ENCODE data around the gene MS4A6E.
A peak's percentile ranks its signal among the peaks of the same experiment; 100 is the strongest.
"Not testable (repeated sequence)": the region's sequence is repeated elsewhere in the genome, so short reads cannot be mapped to it uniquely, and the experiment has no call there.

Gene MS4A6E

DNA sequence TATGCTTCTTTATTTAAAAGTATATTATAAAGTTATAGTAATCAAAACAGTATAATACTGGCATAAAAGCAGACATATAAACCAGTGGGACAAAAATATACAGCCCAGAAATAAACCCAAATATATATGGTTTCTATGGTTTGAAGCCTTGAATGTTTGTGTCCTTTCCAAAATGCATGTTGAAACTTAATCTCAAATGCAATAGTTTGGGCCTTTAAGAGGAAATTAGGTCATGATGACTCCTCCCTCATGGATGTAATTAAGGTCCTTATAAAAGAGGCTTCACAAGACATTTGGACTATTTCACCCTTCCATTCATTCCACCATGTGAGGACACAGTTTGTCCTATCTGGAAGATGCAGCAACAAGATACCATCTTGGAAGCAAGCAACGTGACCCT lies at the start of gene MS4A6E:
MS4A6E (plus strand) TSS at position 301 of the 400 bp plus-strand sequence. CDS start 7,641 bp downstream, outside the sequence.
- DNase-seq: no peak

GRCh38 chr11:60280412-60280811 lies 46.6 kb upstream of the MS4A6E start, which contains the start of gene MS4A4A:
Gene MS4A4A (plus strand): TSS chr11:60280666. CDS start chr11:60280676, 10 bp downstream.
- DNase-seq: no peak

DNA sequence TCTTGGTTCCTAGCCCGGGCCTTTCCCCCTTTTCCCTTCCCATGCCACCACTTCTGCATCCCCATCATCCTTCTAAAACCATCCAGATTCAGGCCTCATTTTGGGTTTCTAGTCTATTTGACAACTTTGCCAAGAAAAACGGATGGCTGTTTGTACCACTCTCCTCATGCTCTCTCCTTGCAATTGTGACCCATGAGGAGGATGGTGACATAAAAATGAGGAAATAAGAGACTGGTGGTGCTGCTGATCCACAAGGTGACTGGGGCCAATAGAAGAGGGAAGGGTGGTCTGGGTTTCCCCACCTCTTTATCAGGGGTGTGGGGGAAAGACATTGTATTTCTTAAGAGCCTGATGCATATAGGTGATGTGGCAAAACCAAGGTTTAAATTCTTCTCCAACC lies 45.6 kb upstream of the MS4A6E start:
- DNase-seq: no peak

DNA sequence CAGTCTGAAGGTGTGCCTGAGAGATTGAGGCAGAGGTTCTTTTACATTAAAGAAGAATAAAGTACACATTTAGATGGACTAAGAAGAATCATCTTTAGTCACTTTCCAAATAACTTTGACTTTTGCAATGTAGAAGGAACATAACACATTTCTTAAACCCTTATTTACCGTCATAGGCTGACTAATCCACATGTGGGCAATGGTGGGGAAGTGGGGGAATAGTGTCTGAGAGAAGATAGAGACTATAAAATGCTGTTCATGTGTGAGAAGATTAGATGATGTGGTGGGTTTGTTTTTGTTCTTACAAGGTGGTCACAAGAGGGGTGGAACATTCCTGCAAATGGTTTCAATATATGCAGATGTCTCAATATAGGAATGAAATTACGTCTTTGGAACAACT lies 44.8 kb upstream of the MS4A6E start:
- no peak for DNase-seq

GRCh38 chr11:60285411-60286126 lies 41.5 kb upstream of the MS4A6E start:
- not testable (repeated sequence) for DNase-seq

DNA sequence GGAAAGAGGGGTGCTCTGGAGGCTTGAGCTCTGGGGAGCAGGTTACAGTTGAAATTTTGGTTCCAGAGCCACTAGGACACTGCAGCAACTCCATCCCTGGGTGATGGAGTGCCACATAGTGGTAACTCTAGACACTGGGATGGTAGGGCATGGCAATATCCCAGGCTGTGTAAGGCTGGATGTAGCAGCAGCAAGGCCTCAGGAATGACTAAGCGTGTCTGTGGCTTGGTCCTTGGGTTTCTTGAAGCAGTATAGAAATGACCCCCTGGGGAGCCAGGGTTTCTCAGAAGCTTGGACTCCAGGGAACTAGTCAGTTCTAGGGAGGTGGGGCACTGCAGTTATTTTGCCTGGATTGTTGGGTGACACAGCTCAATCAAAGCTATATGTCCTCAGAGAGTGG lies 38.5 kb upstream of the MS4A6E start:
- DNase-seq: no peak

DNA sequence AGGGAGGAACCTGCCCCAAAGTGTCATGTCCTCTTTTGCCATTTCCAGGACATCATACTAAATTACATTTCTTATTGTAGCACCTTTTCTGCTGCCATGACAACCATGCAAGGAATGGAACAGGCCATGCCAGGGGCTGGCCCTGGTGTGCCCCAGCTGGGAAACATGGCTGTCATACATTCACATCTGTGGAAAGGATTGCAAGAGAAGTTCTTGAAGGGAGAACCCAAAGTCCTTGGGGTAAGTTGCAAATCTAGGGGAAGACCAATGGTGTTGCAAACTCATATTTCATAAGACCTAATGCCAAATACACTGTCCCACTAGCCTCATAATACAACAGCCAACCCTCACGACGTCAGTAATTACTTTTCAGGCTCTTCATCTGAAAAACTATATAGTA lies 34.9 kb upstream of the MS4A6E start:
- no peak for DNase-seq

- no peak for DNase-seq
Measured at GRCh38 chr11:60301178-60301577, 25.9 kb upstream of the MS4A6E start.

- not testable (repeated sequence) for DNase-seq
Measured at GRCh38 chr11:60301884-60302283, 25.2 kb upstream of the MS4A6E start.

- DNase-seq: no peak
Measured at GRCh38 chr11:60303661-60304060, 23.4 kb upstream of the MS4A6E start.

- DNase-seq: no peak
Measured at GRCh38 chr11:60305906-60306619, 21.0 kb upstream of the MS4A6E start.

DNA sequence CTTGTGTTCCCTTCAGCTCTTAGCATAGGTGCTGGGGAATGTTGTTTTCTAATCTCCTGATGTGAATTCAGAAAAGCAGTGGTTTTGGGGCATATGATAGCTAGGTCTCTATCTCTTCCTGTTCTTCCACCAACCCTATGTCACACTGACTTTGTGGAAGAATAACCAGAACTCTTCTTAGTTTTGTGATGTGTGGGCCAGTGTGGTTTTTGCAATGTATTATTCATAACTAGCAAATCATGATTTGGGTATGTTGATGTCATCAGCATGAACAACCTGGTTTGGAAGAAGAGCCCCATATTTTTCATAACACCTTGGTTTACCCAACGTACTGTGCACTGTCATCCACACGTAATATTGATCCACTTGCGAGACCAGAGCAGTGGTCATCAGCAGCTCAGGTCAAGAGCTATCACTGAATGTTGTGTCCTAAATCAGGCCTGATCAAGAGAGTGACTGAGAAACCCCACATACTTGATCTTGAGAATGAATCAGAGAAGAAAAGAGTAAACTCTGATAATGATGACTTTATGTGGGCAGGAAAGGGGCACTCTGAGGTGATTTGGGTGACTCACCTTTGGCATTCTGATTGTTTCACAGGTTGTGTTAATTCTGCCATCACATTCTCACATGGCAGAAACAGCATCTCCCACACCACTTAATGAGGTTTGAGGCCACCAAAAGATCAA lies 19.4 kb upstream of the MS4A6E start:
- no peak for DNase-seq

DNA sequence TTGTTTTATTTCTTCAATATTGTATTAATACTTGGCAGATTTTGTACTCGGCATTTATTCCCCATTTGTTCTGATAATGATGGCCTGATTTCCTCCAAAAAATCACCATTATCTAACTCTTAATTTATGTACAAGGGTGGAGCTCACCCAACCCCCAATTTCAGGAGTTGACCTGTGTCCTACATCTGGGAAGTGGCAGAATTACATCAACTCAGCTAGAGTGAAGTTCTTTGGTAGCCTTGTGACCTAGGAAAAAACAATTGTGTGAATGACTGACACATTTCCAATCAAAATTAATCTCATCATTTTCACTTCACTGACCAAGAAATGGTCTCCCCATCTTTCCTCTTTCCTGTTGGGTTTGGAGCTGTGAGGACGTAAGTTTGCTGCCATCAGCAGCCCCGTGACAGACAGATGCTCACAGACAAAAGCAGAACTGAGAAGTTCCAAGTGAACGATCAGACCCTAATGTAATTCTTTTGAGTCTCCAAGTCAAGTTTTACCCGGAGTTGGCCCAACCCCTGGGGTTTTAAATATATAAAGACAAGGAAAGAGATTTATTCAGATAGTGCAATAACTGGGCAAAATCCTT lies 16.6 kb upstream of the MS4A6E start:
- DNase-seq: no peak

- no peak for DNase-seq
Measured at GRCh38 chr11:60314635-60315321, 12.3 kb upstream of the MS4A6E start.

- DNase-seq: no peak
Measured at GRCh38 chr11:60315871-60316270, 11.2 kb upstream of the MS4A6E start.

- DNase-seq: no peak
Measured at GRCh38 chr11:60316317-60316716, 10.7 kb upstream of the MS4A6E start.

DNA sequence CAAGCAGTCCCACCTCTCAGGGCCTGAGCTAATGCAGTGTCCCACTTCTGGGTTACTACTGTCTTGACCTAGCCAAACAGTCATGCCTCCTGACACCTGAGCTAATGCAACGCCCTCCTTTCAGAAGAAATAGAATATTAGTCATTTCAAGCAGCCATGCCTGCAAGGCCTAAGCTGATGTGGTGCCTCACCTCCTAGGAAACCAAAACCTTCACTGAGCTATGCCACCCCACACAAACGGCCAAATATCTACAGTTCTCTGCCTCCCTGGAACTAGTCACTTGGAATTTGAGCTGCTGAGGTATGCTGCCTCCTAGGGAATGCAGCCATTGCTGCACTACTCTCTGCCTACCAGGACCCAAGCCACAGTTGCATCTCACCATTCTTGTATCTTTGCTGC lies 8.3 kb upstream of the MS4A6E start:
- DNase-seq: no peak

- no peak for DNase-seq
Measured at GRCh38 chr11:60321051-60321450, 6.0 kb upstream of the MS4A6E start.

DNA sequence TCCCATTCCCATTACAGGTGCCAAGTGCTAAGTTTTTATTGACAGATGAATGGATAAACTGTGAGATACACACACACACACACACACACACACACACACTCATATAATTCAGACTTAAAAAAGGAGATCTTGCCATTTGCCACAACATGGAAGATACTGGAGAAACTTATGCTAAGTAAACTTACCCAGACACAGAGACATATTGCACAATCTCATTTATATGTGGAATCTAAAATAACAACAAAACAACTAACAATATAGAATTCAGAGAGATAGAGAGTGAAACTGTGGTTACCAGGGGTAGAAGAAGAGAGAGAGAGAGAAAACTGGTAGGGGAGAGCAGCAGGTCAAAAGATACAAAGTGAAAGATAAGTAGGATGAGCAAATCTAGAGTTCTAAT lies 1.4 kb downstream of the MS4A6E start:
- no peak for DNase-seq

GRCh38 chr11:60332846-60333245 lies 5.8 kb downstream of the MS4A6E start:
- no peak for DNase-seq

- peak; percentile 29 for DNase-seq
Measured at GRCh38 chr11:60334005-60334620, 7.1 kb downstream of the MS4A6E start.

- no peak for DNase-seq
Measured at GRCh38 chr11:60336767-60337391, 9.8 kb downstream of the MS4A6E start.
